ENCODE results near the gene ALG14.

The ALG14 gene

GRCh38 chr1:94926126-94926914, 146.4 kb downstream of the ALG14 start:
- DNase-seq: peak; percentile 9

DNA sequence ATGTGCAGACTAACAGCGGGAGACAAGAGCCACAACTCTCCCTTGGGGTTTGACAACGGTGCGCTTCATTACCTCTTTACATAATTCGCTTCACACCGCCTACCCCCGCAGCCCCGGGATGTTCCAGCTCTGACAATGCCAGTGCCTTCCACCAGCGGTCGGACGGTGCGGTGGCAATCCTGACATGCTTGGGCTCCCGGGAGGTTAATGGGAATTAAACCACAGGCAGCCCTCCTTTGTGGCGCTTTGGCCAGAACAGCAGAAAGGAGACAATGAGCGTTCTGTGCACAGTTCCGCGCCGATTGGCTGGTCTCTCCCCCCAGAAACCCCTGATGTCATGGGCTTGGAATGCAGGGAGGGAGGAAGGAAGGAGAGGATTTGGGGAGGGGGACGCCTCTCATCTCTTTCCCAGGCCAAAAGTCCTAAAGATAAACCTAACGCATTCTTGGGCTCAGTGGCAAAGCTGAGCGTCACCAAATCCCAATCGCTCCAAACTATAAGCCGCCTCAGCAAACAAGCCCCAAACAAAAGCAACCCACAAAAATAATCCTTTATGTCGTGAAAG, 147.1 kb downstream of the ALG14 start:
- DNase-seq: no peak

DNA sequence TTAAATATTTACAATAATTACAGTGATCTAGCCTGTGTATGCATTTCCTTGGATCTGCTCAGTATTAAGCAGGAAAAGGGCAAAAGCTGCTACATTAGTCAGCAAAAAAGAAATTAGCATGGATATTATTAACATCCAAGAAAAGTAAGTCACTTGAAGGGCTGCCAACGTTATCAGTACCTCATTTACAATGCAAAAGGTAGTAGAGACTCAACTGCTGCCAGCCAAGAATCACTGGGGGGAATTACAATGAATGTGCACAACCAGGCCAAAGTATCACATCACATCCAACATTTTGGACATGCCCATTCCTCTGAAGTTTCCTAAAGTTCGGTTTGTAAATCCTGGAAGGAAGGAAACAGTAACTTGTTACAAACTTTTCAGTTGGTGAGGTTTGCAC, 147.7 kb downstream of the ALG14 start:
- DNase-seq: no peak

All from activated naive CD4-positive, alpha-beta T cell treated with Interleukin-2 at 50 U/mL for 16 hours (primary cell).